Kasumi-1 (cell line): ENCODE results near the gene PRDX5.
A peak's percentile ranks its signal among the peaks of the same experiment; 100 is the strongest.
"Not testable (repeated sequence)": the region's sequence is repeated elsewhere in the genome, so short reads cannot be mapped to it uniquely, and the experiment has no call there.

Experiments
- DNase-seq, 2 experiments: peaks; one replicate each; lab custom pipeline; 2025; lab: John Stamatoyannopoulos, UW

PRDX5 gene

GRCh38 chr11:64305691-64306562, 12.0 kb upstream of the PRDX5 start:
- peak; percentile 63 to 80 for DNase-seq

- DNase-seq = no peak
Measured at GRCh38 chr11:64306563-64306875, 11.4 kb upstream of the PRDX5 start.

- no peak for DNase-seq
Measured at GRCh38 chr11:64306876-64307622, 10.9 kb upstream of the PRDX5 start.

- DNase-seq = not testable (repeated sequence)
Measured at GRCh38 chr11:64307795-64308194, 10.1 kb upstream of the PRDX5 start.

- no peak for DNase-seq
Measured at GRCh38 chr11:64312947-64313346, 5.0 kb upstream of the PRDX5 start.

- no peak for DNase-seq
Measured at GRCh38 chr11:64313491-64314145, 4.3 kb upstream of the PRDX5 start.

GRCh38 chr11:64314146-64314804, 3.6 kb upstream of the PRDX5 start:
- no peak for DNase-seq

GRCh38 chr11:64314805-64315561, 2.9 kb upstream of the PRDX5 start:
- no peak for DNase-seq

- not testable (repeated sequence) for DNase-seq
Measured at GRCh38 chr11:64315667-64316526, 2.0 kb upstream of the PRDX5 start.

GRCh38 chr11:64316672-64317324, 1.1 kb upstream of the PRDX5 start:
- DNase-seq = no peak

- DNase-seq = peak; percentile 96 to 97
Measured at GRCh38 chr11:64317325-64317960, 478 bp upstream of the PRDX5 start, which contains the start of gene TRMT112. Gene TRMT112 (minus strand): TSS chr11:64317559. CDS start chr11:64317526, 33 bp downstream.

GRCh38 chr11:64318766-64319761, 1.1 kb downstream of the PRDX5 start:
- DNase-seq = no peak

GRCh38 chr11:64320556-64320955, 2.6 kb downstream of the PRDX5 start:
- no peak for DNase-seq

GRCh38 chr11:64321026-64321425, 3.1 kb downstream of the PRDX5 start:
- DNase-seq = no peak

- DNase-seq = no peak
Measured at GRCh38 chr11:64321533-64321932, 3.6 kb downstream of the PRDX5 start.

GRCh38 chr11:64322925-64323260, 5.0 kb downstream of the PRDX5 start:
- DNase-seq = no peak

- no peak for DNase-seq
Measured at GRCh38 chr11:64323373-64323772, 5.5 kb downstream of the PRDX5 start.

GRCh38 chr11:64323984-64324383, 6.1 kb downstream of the PRDX5 start:
- DNase-seq = not testable (repeated sequence)
